DND-41 (cell line): Measurements from ENCODE around the gene PRR20C.
"Not testable (repeated sequence)": the region's sequence is repeated elsewhere in the genome, so short reads cannot be mapped to it uniquely, and the experiment has no call there.

Experiments
- ATAC-seq: fragments of 200-7000 bp; cut with Tn5 transposase; 3 replicates; pipeline ENCODE4 v1.9.1; 2021; ENCODE audit warnings: low read depth; ENCODE audit not compliant: insufficient read depth
- DNase-seq: peaks from one replicate; pipeline ENCODE4 v3.0.0-alpha.2; 2020
- H2AFZ ChIP-seq: 2 replicates; pipeline ENCODE4 v1.6.0; 2012; ENCODE audit warnings: low read depth, low read length
- H3K27ac ChIP-seq: 2 replicates; pipeline ENCODE4 v1.5.1; 2012; ENCODE audit warnings: low read length, inconsistent platforms
- H3K27me3 ChIP-seq: fragments of 200-600 bp; sonication (generic); 2 replicates; pipeline ENCODE4 v1.6.0; 2012; ENCODE audit warnings: low read length, mild to moderate bottlenecking, inconsistent platforms; ENCODE audit not compliant: insufficient read depth, poor library complexity
- H3K36me3 ChIP-seq: 2 replicates; pipeline ENCODE4 v1.5.1; 2012; ENCODE audit warnings: low read length, inconsistent platforms; ENCODE audit not compliant: insufficient read depth
- H3K4me1 ChIP-seq: 2 replicates; pipeline ENCODE4 v1.5.1; 2012; ENCODE audit warnings: mild to moderate bottlenecking, low read length; ENCODE audit not compliant: insufficient read depth
- H3K4me2 ChIP-seq: 2 replicates; pipeline ENCODE4 v1.6.0; 2012; ENCODE audit warnings: mild to moderate bottlenecking, moderate library complexity, low read length, inconsistent platforms; ENCODE audit not compliant: insufficient read depth
- H3K4me3 ChIP-seq, 2 experiments: fragments of 200-600 bp in 1 of 2; shearing (Covaris generic) in 1 of 2; 2 replicates each; pipeline ENCODE4 v1.5.1; 2012 to 2016; ENCODE audit warnings: inconsistent platforms in 2 of 2, low read length in 2 of 2, mild to moderate bottlenecking in 2 of 2, low read depth in 1 of 2, moderate library complexity in 1 of 2
- H3K79me2 ChIP-seq: 2 replicates; pipeline ENCODE4 v1.6.0; 2012; ENCODE audit warnings: low read length, inconsistent platforms; ENCODE audit not compliant: insufficient read depth
- H3K9ac ChIP-seq: 2 replicates; pipeline ENCODE4 v1.6.0; 2012; ENCODE audit warnings: low read depth, mild to moderate bottlenecking, inconsistent platforms, low read length, moderate library complexity
- H3K9me3 ChIP-seq: 2 replicates; pipeline ENCODE4 v1.5.1; 2012; ENCODE audit warnings: low read length, moderate library complexity, mild to moderate bottlenecking, inconsistent platforms; ENCODE audit not compliant: insufficient read depth, severe bottlenecking
- H4K20me1 ChIP-seq: 2 replicates; pipeline ENCODE4 v1.6.0; 2012; ENCODE audit warnings: low read length; ENCODE audit not compliant: insufficient read depth
- EZH2 ChIP-seq: IDR thresholded peaks from 3 replicates; pipeline ENCODE4 v1.6.1; 2012; ENCODE audit warnings: borderline replicate concordance, low read depth, mild to moderate bottlenecking, moderate library complexity, low read length, inconsistent platforms; ENCODE audit not compliant: severe bottlenecking
- TF ChIP-seq, protein P1 (sequence below): IDR thresholded peaks from 2 replicates; pipeline ENCODE4 v1.5.1; 2012; ENCODE audit warnings: borderline replicate concordance, low read length, moderate library complexity, mild to moderate bottlenecking; ENCODE audit not compliant: poor library complexity, severe bottlenecking; ENCODE audit errors: extremely low read depth

Gene PRR20C

DNA sequence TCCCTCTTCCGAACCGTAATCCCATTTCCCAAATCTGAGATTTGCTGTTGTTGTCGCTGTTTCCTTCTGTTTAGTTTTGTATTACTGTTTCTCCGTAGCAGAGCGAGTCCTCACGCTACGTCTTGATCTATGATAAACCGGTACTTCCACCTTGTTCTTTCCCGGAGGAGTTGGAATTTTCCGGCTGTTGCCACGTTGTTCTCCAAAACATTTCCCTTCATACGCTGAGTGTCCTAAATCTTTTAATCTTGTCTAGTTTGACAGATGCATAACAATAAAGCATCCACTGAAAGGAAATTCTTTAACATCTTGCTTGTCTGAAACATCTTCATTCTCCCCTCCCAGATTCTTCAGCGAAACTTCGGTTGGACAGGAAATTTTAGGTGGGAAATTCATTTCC is 5.8 kb upstream of the PRR20C start:
- H2AFZ ChIP-seq, H3K27ac ChIP-seq, H3K9me3 ChIP-seq, H3K4me3 ChIP-seq, H3K79me2 ChIP-seq, H3K36me3 ChIP-seq, H3K27me3 ChIP-seq, H3K4me2 ChIP-seq, H4K20me1 ChIP-seq, H3K4me1 ChIP-seq, ATAC-seq, DNase-seq, H3K9ac ChIP-seq: not testable (repeated sequence)

DNA sequence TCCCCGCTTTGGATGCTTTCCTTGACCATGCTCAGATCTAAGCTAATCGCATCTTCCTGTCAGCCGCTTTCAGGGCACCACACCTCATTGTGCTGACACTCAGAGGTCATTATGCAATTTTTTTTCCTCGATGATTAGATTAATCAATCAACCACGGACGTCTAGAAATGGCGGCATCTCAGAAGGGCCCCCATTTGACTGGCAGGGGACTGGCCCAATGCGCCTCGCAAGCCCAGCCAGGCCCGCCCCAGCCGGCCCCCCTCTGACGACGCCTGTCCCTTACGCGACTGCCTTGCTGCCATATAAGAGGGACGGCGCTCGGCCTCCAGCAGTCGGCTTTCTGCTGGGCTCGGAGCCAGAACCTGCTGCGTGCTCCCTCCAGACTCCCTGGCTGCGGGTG is 6.5 kb downstream of the PRR20C start, which contains the start of gene PRR20D:
Gene PRR20D, plus strand, starts transcription at position 301 of the 400 bp plus-strand sequence. CDS start 387 bp downstream, outside the sequence.
- H3K9ac ChIP-seq, H3K4me2 ChIP-seq, H3K27me3 ChIP-seq, H3K9me3 ChIP-seq, H3K4me3 ChIP-seq, ATAC-seq, H3K4me1 ChIP-seq, H3K36me3 ChIP-seq, H3K79me2 ChIP-seq, DNase-seq, H4K20me1 ChIP-seq, H3K27ac ChIP-seq, H2AFZ ChIP-seq: not testable (repeated sequence)

DNA sequence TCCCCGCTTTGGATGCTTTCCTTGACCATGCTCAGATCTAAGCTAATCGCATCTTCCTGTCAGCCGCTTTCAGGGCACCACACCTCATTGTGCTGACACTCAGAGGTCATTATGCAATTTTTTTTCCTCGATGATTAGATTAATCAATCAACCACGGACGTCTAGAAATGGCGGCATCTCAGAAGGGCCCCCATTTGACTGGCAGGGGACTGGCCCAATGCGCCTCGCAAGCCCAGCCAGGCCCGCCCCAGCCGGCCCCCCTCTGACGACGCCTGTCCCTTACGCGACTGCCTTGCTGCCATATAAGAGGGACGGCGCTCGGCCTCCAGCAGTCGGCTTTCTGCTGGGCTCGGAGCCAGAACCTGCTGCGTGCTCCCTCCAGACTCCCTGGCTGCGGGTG is 13.0 kb downstream of the PRR20C start, which contains the start of gene PRR20E:
Gene PRR20E, plus strand, starts transcription at position 301 of the 400 bp plus-strand sequence. CDS start 387 bp downstream, outside the sequence.
- H4K20me1 ChIP-seq, ATAC-seq, H3K9ac ChIP-seq, H2AFZ ChIP-seq, H3K27ac ChIP-seq, H3K36me3 ChIP-seq, H3K4me1 ChIP-seq, H3K9me3 ChIP-seq, DNase-seq, H3K4me2 ChIP-seq, H3K79me2 ChIP-seq, H3K4me3 ChIP-seq, H3K27me3 ChIP-seq: not testable (repeated sequence)

DNA sequence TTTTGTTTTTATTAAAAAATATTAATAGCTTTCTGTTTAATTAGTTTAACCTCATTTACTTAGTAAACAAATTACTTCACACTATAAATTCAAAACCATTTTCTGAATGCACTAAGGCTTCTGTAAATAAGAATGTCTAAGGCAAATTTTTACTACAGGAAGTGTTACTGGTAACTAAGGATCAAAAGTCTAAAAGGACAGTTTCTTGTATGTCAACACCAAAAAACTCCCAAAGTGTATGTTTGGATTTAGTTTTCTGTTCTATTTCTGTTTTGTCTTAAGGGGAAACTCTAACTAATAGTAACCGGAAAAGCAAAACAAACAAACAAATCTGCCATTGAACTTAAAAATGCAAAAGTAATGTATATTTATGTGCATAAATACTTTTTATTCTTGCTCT is 37.8 kb downstream of the PRR20C start:
- DNase-seq: no peak
- Histone ChIP-seq H3K9me3 (no peaks in the 10 kb centered on the region), H3K36me3 (no peaks in the 10 kb centered on the region), H3K27ac (no peak overlapping the region), H3K4me1 (no peaks in the 10 kb centered on the region), H3K9ac (no peak overlapping the region), H3K4me2 (no peak overlapping the region), H3K79me2 (no peaks in the 10 kb centered on the region), H3K4me3 (no peak overlapping the region), H3K27me3 (no peaks in the 10 kb centered on the region), H4K20me1 (no peaks in the 10 kb centered on the region), H2AFZ (no peak overlapping the region)
- TF ChIP-seq, protein P1, sequence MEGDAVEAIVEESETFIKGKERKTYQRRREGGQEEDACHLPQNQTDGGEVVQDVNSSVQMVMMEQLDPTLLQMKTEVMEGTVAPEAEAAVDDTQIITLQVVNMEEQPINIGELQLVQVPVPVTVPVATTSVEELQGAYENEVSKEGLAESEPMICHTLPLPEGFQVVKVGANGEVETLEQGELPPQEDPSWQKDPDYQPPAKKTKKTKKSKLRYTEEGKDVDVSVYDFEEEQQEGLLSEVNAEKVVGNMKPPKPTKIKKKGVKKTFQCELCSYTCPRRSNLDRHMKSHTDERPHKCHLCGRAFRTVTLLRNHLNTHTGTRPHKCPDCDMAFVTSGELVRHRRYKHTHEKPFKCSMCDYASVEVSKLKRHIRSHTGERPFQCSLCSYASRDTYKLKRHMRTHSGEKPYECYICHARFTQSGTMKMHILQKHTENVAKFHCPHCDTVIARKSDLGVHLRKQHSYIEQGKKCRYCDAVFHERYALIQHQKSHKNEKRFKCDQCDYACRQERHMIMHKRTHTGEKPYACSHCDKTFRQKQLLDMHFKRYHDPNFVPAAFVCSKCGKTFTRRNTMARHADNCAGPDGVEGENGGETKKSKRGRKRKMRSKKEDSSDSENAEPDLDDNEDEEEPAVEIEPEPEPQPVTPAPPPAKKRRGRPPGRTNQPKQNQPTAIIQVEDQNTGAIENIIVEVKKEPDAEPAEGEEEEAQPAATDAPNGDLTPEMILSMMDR: no peak
- TF ChIP-seq EZH2: no peak
- no peak for ATAC-seq
